ENCODE measurements around the gene MCHR1.

The MCHR1 gene

DNA sequence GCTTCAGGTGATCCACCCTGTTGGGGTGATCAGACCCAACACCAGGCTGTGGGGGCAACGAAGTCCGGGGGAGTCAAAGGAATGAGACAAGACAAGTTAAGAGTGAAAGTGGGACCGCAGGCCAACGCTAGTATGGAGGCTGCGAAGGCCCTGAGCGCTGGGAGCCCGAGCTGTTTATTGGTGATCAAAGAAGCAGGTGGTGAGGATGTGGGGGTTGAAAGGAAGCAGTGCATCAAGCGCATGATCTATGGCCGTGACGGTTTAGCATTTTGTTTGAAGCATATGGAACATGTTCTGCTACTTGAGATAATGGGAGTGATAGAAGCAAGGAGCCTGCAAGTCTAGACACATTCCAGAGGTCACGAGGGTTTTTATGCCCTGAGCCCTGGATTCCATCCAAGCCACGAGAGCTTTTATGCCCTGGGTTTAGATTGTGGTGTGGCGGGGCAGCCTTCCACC lies 49.5 kb downstream of the MCHR1 start:
- Histone ChIP-seq H3F3A (ENCODE audit: control insufficient read depth, insufficient read depth) (no peaks in the 10 kb centered on the region), H3K4me3 (ENCODE audit: low read length) (no peak overlapping the region), H3K27ac (ENCODE audit: low read depth, low read length) (no peak overlapping the region), H3K4me1 (ENCODE audit: control insufficient read depth, low read length) (0 out of 2 replicates have a peak, but pooled peaks cover 4% of the 10 kb centered on the region), H3K27me3 (ENCODE audit: control insufficient read depth, low read length) (no peaks in the 10 kb centered on the region), H3K4me2 (ENCODE audit: low read length) (no peak overlapping the region), H4K20me1 (ENCODE audit: control insufficient read depth, insufficient read depth, low read depth, low read length) (no peaks in the 10 kb centered on the region), H3K9me3 (ENCODE audit: control insufficient read depth, insufficient read depth, low read length) (no peaks in the 10 kb centered on the region), H3K9me2 (replicated peaks; ENCODE audit: control insufficient read depth, low read length) (no peaks in the 10 kb centered on the region), H3K79me2 (ENCODE audit: control insufficient read depth, low read length) (no peaks in the 10 kb centered on the region), H3K36me3 (ENCODE audit: control insufficient read depth, low read length) (no peaks in the 10 kb centered on the region)
- TF ChIP-seq EZH2phosphoT487 (IDR thresholded peaks at IDR 0.05; ENCODE audit: borderline replicate concordance, low read length): no peak
- TF ChIP-seq, protein P1, sequence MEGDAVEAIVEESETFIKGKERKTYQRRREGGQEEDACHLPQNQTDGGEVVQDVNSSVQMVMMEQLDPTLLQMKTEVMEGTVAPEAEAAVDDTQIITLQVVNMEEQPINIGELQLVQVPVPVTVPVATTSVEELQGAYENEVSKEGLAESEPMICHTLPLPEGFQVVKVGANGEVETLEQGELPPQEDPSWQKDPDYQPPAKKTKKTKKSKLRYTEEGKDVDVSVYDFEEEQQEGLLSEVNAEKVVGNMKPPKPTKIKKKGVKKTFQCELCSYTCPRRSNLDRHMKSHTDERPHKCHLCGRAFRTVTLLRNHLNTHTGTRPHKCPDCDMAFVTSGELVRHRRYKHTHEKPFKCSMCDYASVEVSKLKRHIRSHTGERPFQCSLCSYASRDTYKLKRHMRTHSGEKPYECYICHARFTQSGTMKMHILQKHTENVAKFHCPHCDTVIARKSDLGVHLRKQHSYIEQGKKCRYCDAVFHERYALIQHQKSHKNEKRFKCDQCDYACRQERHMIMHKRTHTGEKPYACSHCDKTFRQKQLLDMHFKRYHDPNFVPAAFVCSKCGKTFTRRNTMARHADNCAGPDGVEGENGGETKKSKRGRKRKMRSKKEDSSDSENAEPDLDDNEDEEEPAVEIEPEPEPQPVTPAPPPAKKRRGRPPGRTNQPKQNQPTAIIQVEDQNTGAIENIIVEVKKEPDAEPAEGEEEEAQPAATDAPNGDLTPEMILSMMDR (IDR thresholded peaks at IDR 0.05; ENCODE audit: low read depth, low read length, poor library complexity, severe bottlenecking): no peak

DNA sequence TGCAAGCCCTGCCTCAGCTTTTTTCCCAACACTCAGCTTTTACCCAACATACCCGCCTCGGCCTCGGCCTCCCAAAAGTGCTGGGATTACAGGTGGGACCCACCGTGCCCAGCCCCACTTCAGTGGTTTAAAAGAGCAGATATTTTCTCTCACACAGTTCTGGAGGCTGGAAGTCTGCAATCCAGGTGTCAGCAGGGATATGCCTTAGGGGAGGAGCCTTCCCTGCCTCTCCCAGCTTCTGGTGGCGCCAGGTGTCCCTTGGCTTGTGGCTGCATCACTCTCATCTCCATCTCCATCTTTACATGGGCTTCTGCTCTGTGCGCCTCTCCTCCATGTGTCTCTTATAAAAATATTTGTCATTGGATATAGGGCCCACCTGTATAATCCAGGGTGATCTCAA lies 50.0 kb downstream of the MCHR1 start:
- Histone ChIP-seq H3K36me3 (ENCODE audit: control insufficient read depth, low read length) (no peaks in the 10 kb centered on the region), H4K20me1 (ENCODE audit: control insufficient read depth, insufficient read depth, low read depth, low read length) (no peaks in the 10 kb centered on the region), H3K27ac (ENCODE audit: low read depth, low read length) (no peak overlapping the region), H3K4me1 (ENCODE audit: control insufficient read depth, low read length) (0 out of 2 replicates have a peak, but pooled peaks cover 4% of the 10 kb centered on the region), H3K9me3 (ENCODE audit: control insufficient read depth, insufficient read depth, low read length) (no peaks in the 10 kb centered on the region), H3K79me2 (ENCODE audit: control insufficient read depth, low read length) (no peaks in the 10 kb centered on the region), H3F3A (ENCODE audit: control insufficient read depth, insufficient read depth) (no peaks in the 10 kb centered on the region), H3K9me2 (replicated peaks; ENCODE audit: control insufficient read depth, low read length) (no peaks in the 10 kb centered on the region), H3K4me3 (ENCODE audit: low read length) (no peak overlapping the region), H3K27me3 (ENCODE audit: control insufficient read depth, low read length) (no peaks in the 10 kb centered on the region), H3K4me2 (ENCODE audit: low read length) (no peak overlapping the region)
- no peak for TF ChIP-seq EZH2phosphoT487 (IDR thresholded peaks at IDR 0.05; ENCODE audit: borderline replicate concordance, low read length)
- TF ChIP-seq, protein P1 (IDR thresholded peaks at IDR 0.05; ENCODE audit: low read depth, low read length, poor library complexity, severe bottlenecking): no peak

All from DOHH2 (cell line).